Activated naive CD4-positive, alpha-beta T cell treated with anti-CD3 and anti-CD28 coated beads, Interleukin-2, amount 50 U/mL, for 72 hours (primary cell): ENCODE data around the gene PITPNC1. TPM values are rescaled to one million over a fixed set of nuclear protein-coding genes. Genes with fewer than 3 reads are reported as not detected.
"Not testable (repeated sequence)": the region's sequence is repeated elsewhere in the genome, so short reads cannot be mapped to it uniquely, and the experiment has no call there.

Experiments
- ATAC-seq, 2 donors: fragments of 150-1000 bp; cut with Tn5 transposase; 2 replicates each; pipeline ENCODE4 v1.10.0; 2021; ENCODE audit warnings: mild to moderate bottlenecking in 2 of 2, moderate library complexity in 2 of 2
- DNase-seq, 2 donors: peaks; one replicate each; pipeline ENCODE4 v3.0.0; 2021 to 2022; ENCODE audit warnings: low spot score in 2 of 2
- H3K27ac Mint-ChIP-seq, 2 donors: one replicate each; pipeline ENCODE4 v1.8.0; 2022; ENCODE audit warnings: mild to moderate bottlenecking in 2 of 2, mixed read lengths in 2 of 2
- H3K36me3 Mint-ChIP-seq, 2 donors: one replicate each; pipeline ENCODE4 v1.8.0; 2022; ENCODE audit warnings: mixed read lengths in 2 of 2
- H3K9me3 Mint-ChIP-seq, 2 donors: one replicate each; pipeline ENCODE4 v1.8.0; 2022; ENCODE audit warnings: mixed read lengths in 2 of 2
- total RNA-seq, 2 donors: library from RNA; stranded (reverse); gene quantifications; one replicate each; pipeline ENCODE4 v1.2.3, GENCODE V29; 2022

PITPNC1 gene
- total RNA-seq, 2 donors from 2014 or later: 56.8 to 65.3 TPM

DNA sequence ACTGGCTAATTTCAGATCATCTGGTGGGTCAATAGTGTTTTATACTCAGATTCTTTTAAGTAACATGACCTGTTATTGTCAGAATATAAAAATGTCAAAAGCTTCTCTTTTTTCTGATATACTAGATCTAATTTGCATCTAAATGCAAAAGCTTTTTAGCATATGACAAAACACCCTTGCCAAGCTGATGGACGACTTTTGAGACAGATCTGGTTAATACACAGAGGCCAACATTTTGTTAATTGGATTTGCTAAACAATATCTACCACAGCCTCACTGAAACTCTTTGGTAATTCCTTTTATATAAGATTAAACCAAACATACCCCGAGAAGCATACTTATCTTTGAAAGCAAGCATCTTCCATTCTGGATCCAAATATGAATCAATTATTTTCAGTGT is 330.4 kb downstream of the PITPNC1 start:
- H3K27ac Mint-ChIP-seq: no peak overlapping the region
- ATAC-seq (no peak), DNase-seq (no peak)
- no peaks in the 10 kb centered on the region for H3K9me3 Mint-ChIP-seq
- no peaks in the 10 kb centered on the region for H3K36me3 Mint-ChIP-seq

DNA sequence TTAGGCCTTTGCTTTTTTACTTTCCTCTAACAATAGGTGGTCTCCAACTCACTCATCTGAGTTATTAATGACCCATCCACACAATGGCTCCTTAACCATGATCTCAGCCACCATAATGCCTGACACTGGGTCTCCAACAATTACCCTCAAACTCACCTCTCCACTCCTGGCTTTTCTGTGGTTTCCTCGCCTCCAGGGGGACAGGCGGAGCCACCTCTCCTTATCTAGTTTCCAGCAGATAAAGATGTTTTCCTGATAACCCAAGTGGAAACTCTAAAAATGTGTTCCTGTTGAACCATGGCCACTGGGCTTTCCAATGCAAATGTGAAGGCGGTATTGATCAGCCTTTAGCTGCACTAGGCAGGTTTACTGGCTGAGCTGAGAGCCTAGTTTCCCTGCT is 331.3 kb downstream of the PITPNC1 start:
- ATAC-seq: no peak
- Mint-ChIP-seq H3K27ac (no peak overlapping the region), H3K9me3 (no peaks in the 10 kb centered on the region), H3K36me3 (no peaks in the 10 kb centered on the region)
- no peak for DNase-seq

DNA sequence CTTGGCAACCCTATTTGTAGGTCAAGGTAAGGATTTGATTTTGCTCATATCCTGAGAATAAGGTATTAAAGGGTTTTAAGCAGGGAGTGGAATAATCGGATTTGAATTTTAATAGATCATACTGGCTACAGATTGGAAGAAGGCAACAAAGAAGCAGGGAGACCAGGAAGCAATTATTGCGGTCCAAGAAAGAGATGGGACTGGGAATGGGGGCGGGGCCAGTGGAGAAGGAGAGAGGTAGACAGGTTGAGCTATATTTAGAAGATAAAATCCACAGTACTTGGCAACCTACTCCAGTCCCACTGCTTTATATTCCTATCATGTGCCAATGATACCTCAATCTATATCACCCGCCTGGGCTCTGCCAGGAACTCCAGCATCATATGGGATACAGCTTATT is 334.8 kb downstream of the PITPNC1 start:
- ATAC-seq (no peak), DNase-seq (no peak)
- H3K27ac Mint-ChIP-seq: no peak overlapping the region
- H3K9me3 Mint-ChIP-seq: no peaks in the 10 kb centered on the region
- H3K36me3 Mint-ChIP-seq: no peaks in the 10 kb centered on the region

DNA sequence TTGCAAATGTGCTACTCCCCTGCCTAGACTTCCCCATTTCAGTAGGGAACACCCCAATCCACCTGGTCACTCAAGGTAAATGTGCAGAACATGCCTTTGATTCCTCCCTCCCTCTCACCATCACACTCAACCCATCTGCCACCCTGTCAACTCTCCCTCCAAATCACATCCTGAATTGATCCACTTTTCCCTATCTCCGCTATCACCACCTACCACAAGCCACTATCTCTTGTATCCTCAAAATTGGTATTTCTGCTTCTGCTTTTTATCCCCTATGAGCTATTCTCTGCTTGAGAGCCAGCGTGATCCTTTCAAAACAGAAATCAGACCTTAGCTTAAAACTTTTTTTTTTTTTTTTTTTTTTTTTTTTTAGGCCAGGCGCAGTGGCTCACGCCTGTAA is 335.3 kb downstream of the PITPNC1 start:
- Mint-ChIP-seq H3K36me3 (peaks cover 0 to 3% of the 10 kb centered on the region in 2 donors), H3K27ac (no peak overlapping the region), H3K9me3 (no peaks in the 10 kb centered on the region)
- ATAC-seq (no peak), DNase-seq (no peak)

DNA sequence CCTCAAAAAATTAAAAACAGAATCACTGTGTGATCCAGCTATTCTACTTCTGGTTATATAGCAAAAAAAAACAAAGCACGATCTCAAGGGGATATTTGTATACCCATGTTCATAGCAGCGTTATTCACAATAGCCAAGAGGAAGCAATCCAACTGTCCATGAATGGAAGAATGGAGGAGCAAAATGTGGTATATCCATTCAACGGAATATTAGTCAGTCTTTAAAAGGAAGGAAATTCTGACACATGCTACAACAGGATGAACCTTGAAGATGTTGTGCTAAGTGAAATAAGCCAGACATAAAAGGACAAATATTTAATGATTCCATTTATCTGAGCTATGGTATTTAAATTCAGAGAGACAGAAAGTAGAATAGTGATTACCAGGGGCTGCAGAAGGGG is 336.1 kb downstream of the PITPNC1 start:
- DNase-seq: no peak
- Mint-ChIP-seq H3K27ac (no peak overlapping the region), H3K36me3 (peaks cover 7 to 10% of the 10 kb centered on the region in 2 donors), H3K9me3 (no peaks in the 10 kb centered on the region)
- ATAC-seq: no peak

DNA sequence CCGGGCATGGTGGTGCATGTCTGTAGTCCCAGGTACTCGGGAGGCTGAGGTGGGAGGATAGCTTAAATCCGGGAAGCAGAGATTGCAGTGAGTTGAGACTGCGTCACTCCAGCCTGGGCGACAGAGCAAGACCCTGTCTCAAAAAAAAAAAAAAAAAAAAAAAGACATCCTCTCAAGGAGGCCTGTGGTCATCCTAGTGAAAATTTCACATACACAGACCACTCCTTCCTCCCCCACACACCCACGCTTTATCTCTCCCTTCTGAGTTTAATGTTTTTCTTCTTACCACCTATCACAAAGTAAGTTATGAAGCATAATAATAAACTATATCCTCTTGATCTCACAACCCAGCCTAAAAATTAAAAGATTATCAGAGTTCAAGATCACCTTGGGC is 339.3 kb downstream of the PITPNC1 start:
- Mint-ChIP-seq H3K27ac (peak overlapping the region in 1 of 2 donors; percentile 99), H3K36me3 (peaks cover 12% of the 10 kb centered on the region in 2 donors), H3K9me3 (no peaks in the 10 kb centered on the region)
- DNase-seq (no peak), ATAC-seq (no peak)

DNA sequence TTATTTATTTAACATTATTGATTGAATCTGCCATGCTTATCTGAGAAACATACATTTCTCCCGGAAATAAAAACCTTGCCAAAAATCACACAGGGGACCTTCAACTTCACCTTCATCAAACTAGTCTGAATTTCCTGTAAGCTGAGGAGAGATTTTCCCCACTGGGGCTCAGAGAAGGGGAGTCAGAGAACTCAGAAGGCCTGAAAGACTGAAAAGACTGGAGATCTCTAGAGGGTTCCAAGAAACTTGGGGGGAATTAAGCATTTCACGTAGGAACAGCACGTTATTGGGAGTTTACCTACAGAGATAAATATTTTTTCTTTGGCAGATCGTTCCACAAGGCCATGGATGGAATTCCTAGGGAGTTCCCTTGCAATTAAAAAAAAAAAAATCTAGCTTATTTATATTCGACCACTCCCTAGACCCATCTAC is 340.1 kb downstream of the PITPNC1 start:
- H3K36me3 Mint-ChIP-seq: peaks cover 16 to 20% of the 10 kb centered on the region in 2 donors
- H3K27ac Mint-ChIP-seq: peak overlapping the region; percentile 99
- ATAC-seq (no peak), DNase-seq (no peak)
- no peaks in the 10 kb centered on the region for H3K9me3 Mint-ChIP-seq

DNA sequence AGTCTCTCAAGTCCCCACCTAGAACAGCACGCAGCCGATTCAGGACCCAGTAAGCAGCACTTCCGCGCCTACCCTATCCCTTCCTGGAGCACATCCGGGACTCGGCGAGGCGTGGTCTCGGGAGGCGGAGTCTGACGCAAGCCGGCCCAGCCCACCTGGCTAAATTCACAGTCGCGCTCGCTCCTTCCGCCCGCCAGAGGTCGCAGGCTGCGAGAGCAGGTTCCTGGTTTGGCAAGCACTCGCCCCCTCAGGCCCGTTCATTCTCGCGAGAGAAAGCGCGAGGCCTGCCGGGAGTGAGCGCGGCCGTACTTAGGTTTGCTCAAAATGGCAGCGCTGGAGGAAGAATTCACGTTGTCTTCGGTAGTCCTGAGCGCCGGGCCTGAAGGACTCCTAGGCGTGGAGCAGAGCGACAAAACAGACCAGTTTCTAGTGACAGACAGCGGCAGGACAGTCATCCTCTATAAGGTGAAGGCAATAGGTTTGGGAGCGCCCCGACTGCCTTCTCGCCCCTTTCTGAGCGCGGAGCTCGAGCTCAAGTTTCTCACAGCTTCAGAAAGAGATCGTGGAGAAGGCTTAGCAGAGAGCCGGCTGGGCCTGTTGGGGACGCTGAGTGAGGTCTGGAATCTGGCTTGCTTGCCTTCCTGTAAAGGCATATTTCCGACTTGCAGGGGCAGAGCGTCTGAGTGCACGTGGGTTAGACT is 340.7 kb downstream of the PITPNC1 start, which contains the start of gene NOL11:
Gene NOL11, plus strand, starts transcription at position 313 of the 701 bp plus-strand sequence. Its CDS starts 12 bp downstream, at position 325.
- H3K27ac Mint-ChIP-seq: peak within 1 kb of the TSS; percentile 99
- peaks cover 16 to 23% of the 10 kb centered on the region in 2 donors for H3K36me3 Mint-ChIP-seq
- peak; percentile 97 to 98 for ATAC-seq
- no peaks in the 10 kb centered on the region for H3K9me3 Mint-ChIP-seq
- peak; percentile 99 to 100 for DNase-seq

DNA sequence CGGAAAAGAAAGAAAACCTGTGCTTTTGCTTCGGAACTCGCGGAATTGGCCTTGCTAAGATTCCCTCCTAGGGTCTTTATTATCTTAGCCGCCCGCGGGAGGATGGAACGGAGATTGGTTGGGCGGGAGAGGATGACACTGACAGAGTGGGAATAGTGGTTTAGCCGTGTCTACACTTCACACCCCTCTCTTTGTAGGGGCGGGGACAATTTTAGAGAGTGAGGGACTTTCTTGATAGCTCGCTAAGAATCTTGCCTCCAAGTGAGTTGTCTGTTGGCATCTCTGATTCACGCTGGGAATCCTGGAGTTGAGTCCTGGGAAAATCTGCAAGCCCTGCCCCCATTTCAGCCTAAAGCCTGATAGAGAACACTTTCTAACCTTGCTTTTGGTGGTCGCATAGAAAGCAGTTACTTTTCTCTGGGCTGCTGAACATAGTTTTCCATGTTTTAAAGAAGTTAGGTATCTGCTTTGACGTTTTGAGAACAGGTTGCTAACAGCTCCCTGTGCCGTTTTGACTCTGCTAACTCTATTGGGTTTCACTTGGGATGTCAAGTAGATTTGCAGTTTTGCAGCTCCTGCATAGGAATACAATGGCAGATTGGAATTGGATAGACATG is 341.4 kb downstream of the PITPNC1 start:
- DNase-seq: peak; percentile 47 to 61
- peaks cover 16 to 23% of the 10 kb centered on the region in 2 donors for H3K36me3 Mint-ChIP-seq
- ATAC-seq: peak; percentile 23 to 46
- H3K27ac Mint-ChIP-seq: peak overlapping the region; percentile 99
- H3K9me3 Mint-ChIP-seq: no peaks in the 10 kb centered on the region

DNA sequence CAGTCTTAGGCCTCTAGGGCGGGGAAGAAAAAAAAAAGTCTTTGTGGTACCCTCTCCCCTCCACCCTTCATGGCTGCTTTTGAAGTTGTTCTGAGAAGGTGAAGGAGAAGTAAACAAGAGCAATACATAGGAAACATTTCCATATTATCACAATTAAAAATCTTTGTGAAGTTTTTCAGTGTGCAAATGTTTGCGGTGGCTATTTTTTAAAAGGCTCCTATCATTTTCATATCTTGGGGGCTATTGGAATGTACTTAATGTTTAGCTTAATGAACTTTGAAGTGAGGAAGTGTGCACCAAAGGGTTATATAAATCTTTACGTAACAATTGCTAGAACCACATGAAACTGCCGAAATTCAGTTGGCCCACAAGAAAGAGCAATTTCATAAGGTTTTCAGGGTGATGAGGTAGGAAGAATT is 348.3 kb downstream of the PITPNC1 start:
- peak overlapping the region; percentile 59 to 97 for H3K27ac Mint-ChIP-seq
- no peak for ATAC-seq
- DNase-seq: no peak
- H3K9me3 Mint-ChIP-seq: no peaks in the 10 kb centered on the region
- peaks cover 5 to 44% of the 10 kb centered on the region in 2 donors for H3K36me3 Mint-ChIP-seq

DNA sequence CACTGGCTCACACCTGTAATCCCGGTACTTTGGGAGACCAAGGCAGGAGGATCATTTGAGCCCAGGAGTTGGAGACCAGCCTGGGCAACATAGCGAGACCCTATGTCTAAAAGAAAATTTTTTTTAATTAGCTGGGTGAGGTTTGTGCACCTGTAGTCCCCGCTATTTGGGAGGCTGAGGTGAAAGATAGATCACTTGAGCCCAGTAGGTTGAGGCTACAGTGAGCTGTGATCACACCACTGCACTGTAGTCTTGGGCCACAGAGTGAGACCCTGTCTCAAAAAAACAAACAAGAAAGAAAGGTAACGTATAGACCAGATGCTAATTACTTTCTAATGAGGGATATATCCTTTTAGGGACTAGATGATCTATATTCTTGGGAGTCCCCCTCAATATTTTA is 348.7 kb downstream of the PITPNC1 start:
- H3K27ac Mint-ChIP-seq: peak overlapping the region; percentile 59 to 97
- no peak for ATAC-seq
- no peaks in the 10 kb centered on the region for H3K9me3 Mint-ChIP-seq
- DNase-seq: no peak
- peaks cover 5 to 48% of the 10 kb centered on the region in 2 donors for H3K36me3 Mint-ChIP-seq

DNA sequence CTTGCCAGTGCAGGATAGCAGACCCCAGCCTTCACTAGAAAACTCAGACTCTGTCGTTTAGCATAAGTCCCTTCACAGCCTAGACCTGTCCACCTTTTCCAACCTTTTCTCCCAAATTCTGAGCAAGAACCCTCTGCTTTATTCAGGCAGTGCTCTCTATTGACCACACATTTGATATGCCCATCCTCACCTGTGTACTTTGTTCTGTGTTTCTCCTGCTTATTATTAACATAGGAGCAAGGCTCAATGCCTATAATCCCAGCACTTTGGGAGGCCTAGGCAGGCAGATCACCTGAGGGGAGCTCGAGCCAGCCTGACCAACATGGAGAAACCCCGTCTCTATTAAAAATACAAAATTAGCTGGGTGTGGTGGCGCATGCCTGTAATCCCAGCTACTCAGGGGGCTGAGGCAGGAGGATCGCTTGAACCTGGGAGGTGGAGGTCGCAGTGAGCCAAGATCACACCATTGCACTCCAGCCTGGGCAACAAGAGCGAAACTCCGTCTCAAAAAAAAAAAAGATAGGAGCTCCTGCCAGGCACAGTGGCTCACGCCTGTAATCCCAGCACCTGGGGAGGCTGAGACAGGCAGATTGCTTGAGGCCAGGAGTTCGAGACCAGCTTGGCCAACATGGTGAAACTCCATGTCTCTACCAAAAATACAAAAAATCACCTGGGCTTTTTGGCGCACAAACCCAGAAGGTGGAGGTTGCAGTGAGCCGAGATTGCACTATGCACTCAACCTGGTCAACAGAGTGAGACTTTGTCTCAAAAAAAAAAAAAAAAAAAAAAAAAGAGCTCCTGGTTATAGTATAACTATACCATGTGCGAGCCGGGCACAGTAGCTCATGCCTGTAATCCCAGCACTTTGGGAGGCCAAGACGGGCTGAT is 350.3 kb downstream of the PITPNC1 start:
- peaks cover 7 to 48% of the 10 kb centered on the region in 2 donors for H3K36me3 Mint-ChIP-seq
- not testable (repeated sequence) for DNase-seq, H3K27ac Mint-ChIP-seq, ATAC-seq, H3K9me3 Mint-ChIP-seq

DNA sequence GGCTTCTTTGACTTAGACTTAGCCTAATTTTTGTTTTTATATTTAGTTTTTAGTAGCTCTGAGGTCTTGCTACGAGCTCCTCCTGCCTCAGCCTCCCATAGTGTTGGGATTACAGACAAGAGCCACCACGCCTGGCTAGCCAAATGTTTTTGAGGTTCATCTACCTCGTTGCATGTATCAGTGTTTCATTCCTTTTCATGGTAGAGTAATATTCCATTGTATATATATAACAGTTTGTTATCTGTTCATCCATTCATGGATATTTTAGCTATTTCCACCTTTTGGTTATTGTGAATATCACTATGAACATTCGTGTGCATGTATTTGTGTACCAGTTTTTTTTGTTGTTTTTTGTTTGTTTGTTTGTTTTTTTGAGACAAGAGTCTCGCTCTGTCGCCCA is 352.8 kb downstream of the PITPNC1 start:
- Mint-ChIP-seq H3K36me3 (peaks cover 12 to 61% of the 10 kb centered on the region in 2 donors), H3K27ac (no peak overlapping the region), H3K9me3 (peaks cover 0 to 4% of the 10 kb centered on the region in 2 donors)
- no peak for DNase-seq
- no peak for ATAC-seq

DNA sequence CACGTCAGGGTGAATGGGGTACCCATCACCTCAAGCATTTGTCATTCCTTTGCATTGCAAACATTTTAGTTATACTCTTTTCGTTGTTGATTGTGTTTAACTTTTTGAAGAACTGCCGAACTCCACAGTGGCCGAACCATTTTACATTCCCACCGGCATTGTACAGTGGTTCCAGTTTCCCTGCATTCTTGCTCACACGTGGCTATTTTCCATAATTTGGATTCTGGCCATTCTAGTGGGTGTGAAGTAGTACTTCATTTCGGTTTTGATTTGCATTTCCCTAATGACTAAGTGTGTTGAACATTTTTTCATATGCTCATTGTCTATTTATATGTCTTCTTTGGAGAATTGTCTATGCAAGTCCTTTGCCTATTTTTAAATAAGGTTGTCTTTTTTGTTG is 353.6 kb downstream of the PITPNC1 start:
- Mint-ChIP-seq H3K36me3 (peaks cover 12 to 53% of the 10 kb centered on the region in 2 donors), H3K27ac (no peak overlapping the region), H3K9me3 (peaks cover 0 to 4% of the 10 kb centered on the region in 2 donors)
- DNase-seq (no peak), ATAC-seq (no peak)

DNA sequence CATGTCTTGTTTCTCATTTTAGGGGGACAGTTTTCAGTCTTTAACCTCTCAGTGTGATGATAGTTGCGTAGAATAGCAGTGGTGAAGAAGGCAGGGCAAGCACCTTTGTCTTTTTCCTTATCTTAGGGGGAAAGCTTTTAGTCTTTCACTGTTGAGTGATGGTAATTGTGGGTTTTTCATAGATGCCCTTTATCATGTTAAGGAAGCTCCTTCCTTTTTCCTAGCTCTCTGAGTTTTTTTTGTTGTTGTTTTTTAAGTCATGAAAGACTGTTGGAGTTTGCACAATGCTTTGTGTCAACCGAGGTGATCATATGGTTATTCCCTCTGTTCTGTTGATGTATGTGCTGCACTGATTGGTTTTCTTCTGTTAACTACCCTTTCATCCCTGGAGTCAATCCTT is 356.4 kb downstream of the PITPNC1 start:
- ATAC-seq (no peak), DNase-seq (no peak)
- Mint-ChIP-seq H3K27ac (peak overlapping the region; percentile 7 to 40), H3K9me3 (peaks cover 0 to 4% of the 10 kb centered on the region in 2 donors), H3K36me3 (peaks cover 22 to 58% of the 10 kb centered on the region in 2 donors)

DNA sequence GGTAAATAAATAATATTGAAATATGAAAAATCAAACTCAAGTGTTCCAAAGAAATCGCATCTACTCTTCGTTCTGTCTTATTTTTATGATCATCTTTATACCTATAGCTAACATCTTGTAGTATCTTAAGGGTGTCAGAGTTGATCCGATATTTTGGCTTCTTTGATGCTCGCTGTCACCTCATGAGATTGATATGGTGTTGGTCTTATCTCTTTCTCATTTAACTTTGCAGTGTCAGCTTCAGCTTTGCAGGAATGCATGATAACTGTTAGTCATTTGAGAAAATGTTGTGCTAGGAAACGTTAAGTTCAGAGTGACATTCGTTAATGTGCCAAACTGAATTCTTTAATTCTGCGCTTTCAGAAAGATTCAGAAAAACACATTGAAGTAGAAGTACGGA is 360.1 kb downstream of the PITPNC1 start:
- ATAC-seq: no peak
- Mint-ChIP-seq H3K27ac (no peak overlapping the region), H3K9me3 (no peaks in the 10 kb centered on the region), H3K36me3 (peaks cover 15 to 25% of the 10 kb centered on the region in 2 donors)
- no peak for DNase-seq

DNA sequence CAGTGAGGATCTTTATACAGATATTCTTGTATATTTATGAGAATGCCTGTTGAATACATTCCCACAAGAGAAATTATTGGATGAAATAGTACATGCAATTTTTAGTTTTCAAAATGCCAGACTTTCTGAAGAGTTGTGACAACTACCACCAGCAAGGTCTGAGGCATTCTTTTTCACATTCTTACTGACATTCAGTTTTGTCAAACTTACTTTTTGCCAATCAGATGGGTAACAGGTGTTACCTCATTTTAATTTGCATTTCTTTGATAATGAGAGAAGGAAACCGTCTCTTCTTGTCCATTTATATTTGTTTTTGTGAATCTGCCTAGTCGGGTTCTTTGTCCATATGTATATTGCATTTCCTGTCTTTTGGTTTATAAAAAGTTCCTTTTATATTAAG is 364.9 kb downstream of the PITPNC1 start:
- no peak for DNase-seq
- Mint-ChIP-seq H3K36me3 (peaks cover 8 to 10% of the 10 kb centered on the region in 2 donors), H3K27ac (peak overlapping the region in 1 of 2 donors; percentile 16), H3K9me3 (no peaks in the 10 kb centered on the region)
- no peak for ATAC-seq
